NCI-H2227 treated with DMSO at 0.1 percent for 48 hours (cell line): ENCODE data around the gene CABLES2.

ENCODE experiments used
- DNase-seq: peaks from one replicate; lab custom pipeline; 2025; lab: John Stamatoyannopoulos, UW

CABLES2 gene

DNA sequence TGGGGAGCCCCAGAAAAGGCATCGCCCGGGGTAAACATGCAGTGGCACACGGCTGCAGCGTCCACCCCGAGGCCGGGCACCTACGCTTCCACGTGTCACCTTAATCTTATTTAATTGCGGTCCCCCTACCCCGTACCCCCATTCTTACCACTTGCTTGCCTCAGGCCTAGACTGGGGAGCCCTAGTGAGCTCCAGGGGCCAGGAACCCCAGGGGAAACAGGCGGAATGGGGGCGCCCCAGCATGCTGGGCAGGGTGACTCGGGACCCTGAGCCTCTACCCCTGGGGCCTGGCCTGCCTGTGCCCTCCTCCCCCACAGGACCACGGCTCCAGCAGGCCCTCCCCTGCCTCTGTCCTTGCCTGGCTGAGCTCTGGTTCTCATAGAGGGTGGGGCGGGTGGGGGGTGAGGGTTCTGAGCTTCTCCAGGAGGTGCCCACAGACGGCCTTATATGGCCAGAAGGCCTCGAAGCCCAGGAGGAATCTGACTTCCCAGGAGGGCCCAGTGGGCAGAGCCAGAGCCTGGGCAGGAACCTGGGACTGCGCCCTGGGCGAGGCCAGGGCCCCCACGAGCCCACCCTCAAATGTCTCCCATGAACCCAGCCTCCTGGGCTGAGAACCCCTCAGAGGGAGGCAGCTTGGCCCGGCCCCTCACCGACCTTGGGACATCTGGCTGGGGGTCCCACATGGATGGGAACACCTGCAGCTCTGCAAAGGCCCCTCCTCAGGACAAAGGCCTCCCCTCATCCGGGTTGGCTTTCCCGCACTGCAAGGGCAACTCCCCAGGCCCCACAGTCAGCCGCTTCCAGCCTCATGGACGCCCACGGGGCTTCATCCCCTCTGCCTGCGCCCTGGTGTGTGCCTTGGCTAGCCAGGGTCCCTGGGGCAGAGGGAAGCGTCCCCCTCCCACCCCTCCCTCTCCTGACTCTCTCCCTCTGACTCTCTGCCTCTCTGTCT lies 34.8 kb downstream of the CABLES2 start:
- DNase-seq = no peak

DNA sequence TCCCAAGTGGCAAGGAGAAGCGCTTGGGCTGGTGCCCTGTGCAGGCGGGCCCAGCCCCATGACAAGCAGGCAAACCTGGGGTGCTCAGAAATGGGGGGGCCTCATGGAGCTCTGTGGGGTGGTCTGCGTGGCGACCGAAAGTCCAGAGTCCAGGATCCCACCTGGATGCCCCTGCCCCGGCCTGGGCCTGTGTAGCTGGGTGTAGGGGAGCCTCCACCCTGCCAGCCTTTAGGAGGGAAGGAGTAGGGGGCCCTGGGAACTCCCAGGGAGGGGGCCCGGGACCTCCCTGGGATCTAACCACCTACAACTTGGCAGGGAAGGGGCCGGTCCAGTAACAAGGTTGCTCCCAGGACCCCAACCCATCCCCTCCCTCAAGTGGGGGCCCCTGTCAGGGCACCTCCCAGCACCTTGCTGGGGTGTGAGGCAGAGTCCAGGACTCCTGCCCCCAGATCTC lies 35.5 kb downstream of the CABLES2 start:
- DNase-seq = no peak

DNA sequence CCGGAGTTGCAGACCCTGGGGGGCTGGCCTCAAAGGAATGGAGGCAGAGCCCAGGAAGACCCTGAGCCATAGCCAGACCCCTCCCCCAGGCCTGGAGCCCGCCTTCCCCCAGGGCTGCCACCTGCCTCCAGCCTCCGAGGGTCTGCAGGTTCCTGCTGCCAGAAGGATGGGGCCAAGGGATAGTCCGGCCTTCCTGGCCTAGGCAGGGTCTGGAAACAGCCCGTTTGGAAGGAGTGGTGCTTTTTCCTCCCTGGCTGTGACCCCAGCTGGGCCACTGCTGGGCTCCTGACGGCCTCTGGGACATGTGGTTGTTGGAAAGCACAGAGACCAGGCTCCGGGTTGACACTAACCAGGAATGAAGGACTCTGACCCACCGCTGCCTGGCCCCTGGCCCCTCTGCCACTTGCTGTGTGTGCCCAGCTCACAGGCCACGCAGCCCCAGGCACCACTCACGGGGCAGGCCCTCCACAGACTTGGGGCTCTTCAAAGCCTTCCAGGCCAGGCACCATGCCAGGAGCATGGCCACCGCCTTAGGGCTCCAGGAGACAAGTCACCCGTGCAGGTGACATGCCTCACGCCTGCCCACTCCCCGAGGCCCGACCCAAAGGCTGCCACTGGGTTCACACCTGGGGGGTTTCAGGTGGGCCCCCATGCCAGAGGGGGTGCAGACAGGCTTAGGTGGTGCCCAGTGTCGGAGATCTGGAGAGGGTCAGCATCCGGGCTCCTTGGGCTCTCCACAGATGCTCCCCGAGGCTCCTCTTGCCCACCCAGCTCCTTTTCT lies 36.1 kb downstream of the CABLES2 start:
- DNase-seq = no peak

DNA sequence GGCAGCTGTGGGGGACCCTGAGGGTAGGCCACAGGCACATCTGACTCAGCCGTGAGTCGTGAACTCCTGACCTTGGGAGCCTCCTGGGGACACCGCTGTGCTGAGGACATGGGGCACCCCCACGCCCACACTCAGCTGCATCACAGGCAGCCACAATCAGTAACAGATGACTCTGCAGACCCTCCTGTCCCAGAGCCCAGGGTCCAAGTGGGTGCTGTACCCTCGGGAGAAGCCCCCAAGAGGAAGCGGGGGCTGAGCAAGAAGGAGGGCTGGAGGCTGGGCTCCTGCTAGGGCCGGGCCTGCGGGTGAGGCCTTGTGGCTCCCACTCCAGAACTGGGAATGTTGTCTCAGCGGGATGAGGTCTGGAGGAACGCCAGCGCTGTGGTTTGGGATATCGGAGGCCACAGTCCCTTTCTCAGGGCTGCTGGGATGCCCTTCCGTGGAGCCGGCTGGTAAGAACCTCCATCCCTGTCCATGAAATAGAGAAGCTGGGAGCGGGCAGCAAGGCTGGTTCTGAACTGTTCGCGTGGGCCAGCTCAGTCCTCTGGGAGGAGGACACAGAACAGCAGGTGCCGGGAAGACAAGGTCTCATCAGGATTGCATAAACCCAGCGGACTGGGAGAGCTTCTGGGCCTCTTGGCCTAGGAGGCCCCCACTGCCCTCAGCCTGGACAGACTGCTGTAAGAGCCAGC lies 36.8 kb downstream of the CABLES2 start:
- no peak for DNase-seq

GRCh38 chr20:62369815-62370114 lies 37.3 kb downstream of the CABLES2 start:
- DNase-seq = no peak

DNA sequence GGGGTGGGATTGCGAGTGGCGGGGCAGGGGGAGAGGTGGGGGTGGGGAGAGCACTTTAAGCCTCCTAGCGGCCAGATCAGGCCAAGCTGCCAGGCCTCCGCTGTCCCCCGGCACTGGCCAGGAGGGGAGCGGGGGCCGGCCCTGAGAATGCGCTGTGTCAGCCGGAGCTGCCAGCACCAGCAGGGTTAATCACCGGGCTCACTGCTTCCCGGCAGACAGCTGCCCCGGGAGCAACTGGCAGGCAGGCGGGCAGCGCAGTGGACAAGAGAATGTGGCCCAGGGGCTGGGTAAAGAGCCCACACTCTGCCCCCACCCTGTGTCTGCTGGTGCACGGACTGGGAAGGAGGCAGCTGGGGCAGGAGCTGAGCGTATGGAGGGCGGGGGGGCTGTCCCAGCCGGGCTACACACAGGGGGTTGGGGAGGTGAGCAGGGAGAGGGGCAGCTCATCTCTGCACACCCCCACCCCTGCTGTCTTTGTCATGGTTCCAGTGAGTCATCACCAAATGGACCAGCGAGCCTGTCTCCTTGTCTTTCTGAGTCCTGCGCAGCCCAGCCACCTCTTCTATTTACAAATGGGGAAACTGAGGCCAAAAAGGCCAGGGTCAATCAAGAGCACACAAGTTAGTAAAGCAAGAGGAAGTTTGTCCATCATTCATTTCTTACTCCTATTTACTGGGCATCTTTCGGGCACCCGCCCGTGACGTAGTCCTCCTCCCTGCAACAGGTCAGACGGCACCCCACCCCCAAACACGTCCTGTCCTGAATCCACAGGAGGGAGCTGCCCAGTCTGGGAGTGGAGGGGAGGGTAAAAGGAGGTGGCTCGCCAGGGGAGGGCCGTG lies 37.9 kb downstream of the CABLES2 start:
- DNase-seq = peak; percentile 51

DNA sequence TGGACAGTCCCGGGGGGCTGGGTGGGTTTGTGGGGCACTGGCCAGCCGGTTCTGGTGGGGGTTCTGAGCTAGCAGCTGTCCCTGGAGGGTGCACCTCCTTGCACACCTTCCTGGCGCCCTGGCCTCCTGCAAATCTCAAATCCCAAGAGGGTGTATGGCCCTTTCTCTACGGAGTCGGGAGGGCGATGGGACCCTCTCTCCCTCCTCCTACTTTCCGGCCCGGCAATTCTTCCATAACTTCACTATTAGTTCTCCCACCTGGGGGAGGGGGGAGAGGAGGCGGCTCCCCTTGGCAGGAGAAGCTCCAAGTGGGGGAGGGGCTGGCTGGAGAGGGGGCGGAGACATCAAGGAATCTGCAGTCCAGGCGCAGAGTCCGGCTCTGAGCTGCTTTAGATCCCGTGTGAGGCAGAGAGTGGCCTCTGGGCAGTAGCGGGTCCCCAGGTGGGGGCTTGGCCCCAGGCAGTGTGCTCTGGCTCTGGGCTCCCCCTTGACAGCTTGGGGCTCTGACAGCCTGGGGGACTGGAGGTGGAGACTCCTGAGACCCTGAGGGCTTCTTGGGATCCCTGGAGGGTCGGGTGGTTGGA lies 38.6 kb downstream of the CABLES2 start:
- DNase-seq = peak; percentile 28

DNA sequence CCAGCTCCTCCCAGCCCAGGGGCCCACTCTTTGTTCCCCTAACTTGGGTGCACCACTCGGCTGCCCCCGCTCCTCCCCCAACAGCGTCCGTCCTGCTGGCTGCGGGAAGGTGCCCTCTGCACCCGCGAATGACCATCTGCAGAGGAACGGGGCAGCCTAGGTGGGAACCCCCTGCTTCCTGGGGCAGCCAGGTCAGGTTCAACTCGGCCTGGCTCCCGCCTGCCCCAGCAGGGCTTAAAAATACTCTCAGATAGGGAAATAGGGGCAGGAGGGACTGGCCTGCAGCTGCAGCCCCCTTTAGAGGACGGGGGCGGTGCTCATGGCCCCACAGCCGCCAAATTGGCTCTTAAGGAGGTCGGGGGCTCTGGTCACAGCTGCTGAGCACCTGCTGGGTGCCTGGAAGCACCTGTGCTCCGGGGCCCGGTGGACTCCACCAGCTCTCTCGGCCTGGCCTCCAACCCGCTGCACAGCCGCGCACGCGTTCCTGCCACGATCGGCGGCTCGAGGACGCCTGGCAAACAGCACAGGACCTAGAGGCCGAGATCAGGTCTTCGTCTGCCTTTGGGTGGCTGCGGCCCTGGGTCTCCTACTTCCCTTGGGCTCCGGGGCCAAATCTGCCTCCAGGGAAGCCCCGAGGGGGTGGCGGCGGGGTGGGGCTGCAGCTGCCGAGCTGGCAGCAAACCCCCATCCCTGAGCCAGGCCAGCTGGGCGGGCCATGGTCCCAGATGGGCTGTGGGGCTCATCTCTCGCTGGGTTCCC lies 39.3 kb downstream of the CABLES2 start:
- peak; percentile 20 for DNase-seq

DNA sequence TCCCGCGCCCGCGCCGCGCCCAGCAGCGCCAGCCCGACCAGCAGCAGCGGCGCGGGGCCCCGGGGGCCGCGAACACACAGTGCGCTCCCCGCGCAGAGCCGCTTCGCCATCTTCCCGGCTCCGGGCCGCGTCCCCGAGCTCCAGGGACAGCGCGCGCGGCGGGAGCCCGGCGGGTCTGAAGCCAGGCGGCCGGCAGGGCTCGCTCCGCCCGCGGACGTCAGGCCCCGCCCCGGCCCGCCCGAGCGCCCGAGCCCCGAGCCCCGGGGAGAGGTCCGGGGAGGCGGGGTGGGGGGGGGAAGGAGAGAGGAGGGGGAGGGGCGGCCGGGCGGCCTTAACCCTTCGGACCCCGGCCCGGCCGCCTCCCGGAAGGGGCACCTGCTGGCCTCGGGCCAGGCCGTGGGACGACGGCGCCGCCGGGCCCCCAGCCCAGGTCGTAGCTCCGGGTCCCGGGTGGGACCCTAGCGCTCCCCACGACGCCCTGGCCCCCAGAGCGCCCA lies 39.9 kb downstream of the CABLES2 start, which contains the start of gene LAMA5:
Gene LAMA5, minus strand, starts transcription at position 177 of the 497 bp plus-strand sequence. Its CDS starts 67 bp downstream, at position 110.
- peak; percentile 13 for DNase-seq

DNA sequence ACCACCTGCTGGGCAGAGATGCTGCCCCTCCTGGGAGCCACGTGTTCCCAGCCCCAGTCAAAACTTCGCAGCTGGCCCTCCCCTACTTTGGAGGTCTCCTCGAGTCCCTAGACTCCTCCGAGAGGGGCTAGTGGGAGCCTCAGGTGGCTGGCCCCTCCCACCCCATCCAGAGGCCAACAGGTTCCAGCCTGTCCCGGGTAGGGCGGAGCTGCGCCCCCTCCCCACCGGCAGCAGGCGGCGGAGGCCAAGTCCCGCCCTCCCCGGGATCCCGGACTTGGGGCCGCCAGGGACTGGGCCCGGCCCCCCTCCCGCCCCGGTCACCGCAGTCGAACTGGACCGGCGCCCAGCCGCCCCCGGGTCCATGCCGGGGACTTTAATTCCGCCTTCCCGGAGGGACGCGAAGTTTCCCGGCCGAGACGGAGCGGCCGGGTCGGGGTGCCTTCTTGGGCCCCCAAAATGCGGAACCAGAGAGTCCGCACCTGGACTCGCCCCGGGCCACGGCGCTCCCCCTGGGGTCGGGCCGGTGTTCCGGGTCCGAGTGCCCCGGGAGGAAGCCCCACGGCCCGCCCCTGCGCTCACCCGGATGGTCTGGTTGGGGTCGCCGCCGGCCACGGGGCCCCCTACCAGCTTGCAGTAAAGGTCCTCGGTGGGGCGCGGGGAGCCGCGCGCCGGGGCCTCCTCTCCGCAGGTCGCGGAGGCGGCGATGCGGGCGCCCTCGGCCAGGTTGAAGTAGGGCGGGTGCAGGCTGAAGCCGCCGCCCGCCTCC lies 40.5 kb downstream of the CABLES2 start:
- DNase-seq = no peak

GRCh38 chr20:62365814-62366369 lies 41.2 kb downstream of the CABLES2 start:
- DNase-seq = no peak

DNA sequence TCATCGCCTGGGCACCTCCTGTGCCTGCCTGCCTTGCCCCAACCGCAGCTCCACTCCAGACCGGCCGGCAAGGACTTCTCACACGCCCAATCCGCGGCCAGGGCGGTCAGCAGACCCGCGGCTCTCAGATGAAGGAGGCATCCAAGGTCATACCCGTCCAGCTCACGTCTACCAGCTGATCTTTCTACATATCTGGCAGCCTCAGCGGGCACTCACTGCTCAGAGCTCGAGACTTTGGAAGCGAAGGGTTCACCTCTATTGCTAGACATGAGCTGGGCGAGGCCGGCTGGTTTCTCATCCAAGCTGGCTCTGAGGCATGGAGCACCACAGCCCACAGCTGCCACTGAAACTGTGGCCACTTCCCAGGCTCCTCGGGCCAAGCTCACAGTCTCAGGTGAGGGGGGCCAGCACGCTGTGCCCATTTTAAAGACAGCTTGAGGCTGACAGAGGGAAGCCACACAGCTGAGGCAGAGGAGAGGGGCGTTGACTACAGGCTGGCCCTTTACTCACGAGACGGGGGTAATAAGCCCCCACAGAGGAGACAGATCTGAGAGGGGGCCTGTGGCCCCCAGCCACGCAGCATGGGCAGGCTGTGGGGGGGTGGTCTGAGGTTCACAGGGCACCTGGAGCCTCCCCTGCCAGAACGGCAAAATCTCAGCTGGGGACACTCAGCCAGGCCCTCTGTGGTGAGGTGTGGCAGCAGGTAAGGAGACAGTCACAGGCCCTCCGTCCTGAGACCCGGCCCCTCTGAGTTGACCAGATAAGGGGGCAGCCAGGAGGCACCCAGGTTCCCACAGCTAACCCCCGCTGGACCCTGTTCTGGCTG lies 42.0 kb downstream of the CABLES2 start:
- no peak for DNase-seq

- DNase-seq = no peak
Observed at GRCh38 chr20:62363920-62364851, 42.9 kb downstream of the CABLES2 start.

DNA sequence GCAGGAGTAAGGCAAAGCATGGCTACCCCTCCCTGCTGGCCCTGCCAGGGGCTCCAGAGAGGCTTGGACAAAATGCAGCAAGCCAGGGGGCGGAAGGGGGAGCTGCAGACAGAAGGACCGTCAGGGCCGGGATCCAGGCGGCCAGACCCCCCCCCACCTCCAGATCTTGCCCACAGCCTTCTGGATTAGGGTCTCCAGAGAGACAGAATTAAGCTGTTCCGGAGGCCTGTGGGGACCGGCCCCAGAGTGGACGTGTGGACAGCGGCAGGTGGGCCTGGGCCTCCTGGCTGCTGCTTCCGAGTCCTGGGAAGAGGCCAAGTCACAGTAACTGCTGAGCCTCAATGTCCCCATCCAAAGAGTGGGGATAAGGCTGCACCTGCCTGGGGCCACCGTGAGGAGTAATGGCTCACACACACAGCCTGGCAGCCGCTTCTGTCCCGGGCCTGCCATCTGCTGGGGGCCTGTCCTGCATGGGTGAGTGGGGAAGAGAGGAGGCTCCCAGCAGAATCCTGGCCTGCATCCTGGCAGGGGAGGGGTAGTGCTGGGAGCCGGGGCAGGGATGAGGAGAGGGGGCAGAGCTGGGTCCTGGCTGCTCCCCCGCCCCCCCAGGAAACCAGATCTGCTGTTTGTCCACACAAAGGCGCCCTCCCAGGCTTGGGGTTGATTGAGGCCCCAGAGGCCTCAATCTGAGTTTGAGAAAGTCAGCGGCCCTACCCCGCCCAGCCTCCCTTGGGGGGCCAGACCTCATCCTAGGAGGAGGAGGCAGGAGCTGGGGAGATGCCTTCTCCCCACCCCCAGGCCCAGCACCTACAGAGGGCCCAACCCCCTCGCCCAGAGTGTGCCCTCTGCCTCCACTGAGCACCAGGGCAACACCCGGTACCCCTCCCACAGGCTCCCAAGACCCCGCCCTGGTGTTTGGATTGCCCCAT lies 43.8 kb downstream of the CABLES2 start:
- DNase-seq = no peak

GRCh38 chr20:62362590-62362940 lies 44.5 kb downstream of the CABLES2 start:
- no peak for DNase-seq
